HT1080 (cell line): ENCODE results near the gene KLHL29. TPM values are rescaled to one million over a fixed set of nuclear protein-coding genes. Genes with fewer than 3 reads are reported as not detected.
A peak's percentile ranks its signal among the peaks of the same experiment; 100 is the strongest.

ENCODE experiments used
- DNase-seq: peaks from one replicate; pipeline ENCODE4 v3.0.0-alpha.2; 2015; ENCODE audit warnings: low read depth
- total RNA-seq: library from RNA; depleted of rRNA; stranded (reverse); fragments of >200 nt; shearing (Covaris generic); gene quantifications from 2 replicates; pipeline ENCODE4 v1.2.3, GENCODE V29; 2014

The KLHL29 gene
- total RNA-seq, 1 experiment from 2014 or later = 6.8 TPM

DNA sequence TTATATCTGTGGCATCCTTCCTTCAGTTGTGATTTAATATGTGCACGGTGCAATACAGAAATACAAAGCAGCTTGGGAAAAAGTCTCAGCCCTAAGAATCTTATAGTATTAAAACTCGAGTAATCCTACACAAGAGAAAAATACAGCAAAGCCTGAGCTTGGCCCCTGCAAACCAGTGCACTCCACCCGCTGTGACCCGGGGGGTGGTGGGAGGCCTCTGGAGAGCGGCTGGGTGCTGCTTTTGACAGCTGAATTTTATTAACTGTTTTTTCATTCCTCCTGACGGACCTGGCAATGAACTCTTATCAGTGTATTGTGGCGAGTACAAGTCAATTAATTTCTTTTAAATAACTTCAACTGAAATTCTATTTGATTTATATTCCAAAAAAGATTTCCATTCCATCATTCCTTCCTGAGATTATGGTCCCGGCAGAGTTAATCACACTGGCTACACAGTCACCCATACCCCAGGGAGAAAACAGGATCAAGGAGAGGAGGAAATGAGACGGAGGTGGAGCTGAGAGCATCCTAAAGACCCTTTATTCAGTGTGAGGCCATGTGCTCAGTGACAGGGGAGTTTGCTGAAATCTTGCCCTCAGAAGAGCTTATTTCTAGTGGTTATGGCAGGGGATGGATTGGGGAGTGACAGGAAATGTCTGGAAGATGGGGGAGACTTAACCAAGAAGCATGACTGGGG lies 124.8 kb downstream of the KLHL29 start:
- DNase-seq = no peak

DNA sequence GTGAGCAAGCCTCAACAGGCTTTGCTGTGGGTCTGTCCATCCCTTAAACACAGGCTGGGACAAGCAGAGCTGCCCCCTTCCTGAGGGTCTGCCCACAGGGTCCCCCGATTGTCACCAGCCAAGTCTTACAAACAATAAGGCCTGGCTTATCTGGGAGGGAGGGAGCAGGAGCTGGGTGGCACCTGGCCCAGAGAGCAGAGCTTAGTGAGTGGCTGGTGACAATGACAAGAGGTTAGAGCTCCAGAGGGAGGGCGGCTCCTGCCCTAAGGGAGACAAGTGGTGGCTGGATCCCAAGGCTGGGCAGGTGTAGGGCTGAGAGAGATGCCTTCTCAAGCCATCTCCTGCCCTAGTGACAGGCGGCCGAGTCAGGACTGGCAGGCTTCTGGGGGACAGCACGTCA lies 125.5 kb downstream of the KLHL29 start:
- no peak for DNase-seq

DNA sequence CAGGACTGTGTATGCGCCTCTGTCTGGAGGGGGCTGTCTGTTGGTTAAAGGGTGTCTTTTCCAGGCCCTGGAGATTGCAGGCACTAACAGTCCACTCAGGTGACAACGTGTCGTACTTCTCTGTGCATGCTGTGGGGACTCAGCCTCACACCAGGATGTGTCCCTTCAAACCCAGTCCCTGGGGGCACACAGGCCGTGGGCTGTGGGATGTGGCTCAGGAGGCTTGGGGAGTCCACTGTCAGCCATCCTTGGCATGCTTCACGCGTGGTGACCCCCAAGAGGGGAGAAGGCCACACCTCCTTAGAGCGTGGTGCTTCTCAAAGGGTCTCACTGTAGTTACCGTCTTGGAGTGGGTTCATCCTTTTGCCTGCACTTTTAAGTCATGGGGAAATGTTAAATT lies 127.8 kb downstream of the KLHL29 start:
- no peak for DNase-seq

DNA sequence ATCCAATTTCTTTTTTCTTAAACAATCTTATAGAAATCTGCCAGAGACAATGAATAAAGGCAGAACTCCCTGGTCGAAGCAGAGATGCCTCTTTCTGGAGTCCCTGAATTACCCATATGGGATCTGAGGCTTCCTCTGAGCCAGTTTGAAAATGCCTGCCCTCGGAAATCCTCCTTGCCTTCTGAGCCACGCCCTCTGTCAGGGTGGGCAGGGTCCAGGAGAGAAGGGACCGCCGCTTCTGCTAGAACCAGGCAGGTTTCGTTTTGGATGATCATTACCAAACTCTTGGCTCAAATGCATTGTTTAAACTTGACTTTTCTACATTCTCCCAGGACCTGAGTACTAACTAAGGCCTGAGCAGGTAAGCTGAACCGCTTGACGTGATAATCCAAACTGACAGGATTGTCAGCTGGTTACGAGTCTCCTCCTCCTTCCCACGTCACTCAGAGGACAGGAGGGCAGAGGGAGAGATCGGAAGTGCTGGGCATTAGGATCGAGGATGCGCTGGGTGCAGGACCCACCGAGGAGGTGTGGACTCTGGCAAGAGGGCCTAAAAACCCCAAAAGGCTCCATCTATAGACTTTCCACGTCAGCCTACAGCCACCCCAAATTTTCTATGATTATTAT lies 128.4 kb downstream of the KLHL29 start:
- DNase-seq = no peak

DNA sequence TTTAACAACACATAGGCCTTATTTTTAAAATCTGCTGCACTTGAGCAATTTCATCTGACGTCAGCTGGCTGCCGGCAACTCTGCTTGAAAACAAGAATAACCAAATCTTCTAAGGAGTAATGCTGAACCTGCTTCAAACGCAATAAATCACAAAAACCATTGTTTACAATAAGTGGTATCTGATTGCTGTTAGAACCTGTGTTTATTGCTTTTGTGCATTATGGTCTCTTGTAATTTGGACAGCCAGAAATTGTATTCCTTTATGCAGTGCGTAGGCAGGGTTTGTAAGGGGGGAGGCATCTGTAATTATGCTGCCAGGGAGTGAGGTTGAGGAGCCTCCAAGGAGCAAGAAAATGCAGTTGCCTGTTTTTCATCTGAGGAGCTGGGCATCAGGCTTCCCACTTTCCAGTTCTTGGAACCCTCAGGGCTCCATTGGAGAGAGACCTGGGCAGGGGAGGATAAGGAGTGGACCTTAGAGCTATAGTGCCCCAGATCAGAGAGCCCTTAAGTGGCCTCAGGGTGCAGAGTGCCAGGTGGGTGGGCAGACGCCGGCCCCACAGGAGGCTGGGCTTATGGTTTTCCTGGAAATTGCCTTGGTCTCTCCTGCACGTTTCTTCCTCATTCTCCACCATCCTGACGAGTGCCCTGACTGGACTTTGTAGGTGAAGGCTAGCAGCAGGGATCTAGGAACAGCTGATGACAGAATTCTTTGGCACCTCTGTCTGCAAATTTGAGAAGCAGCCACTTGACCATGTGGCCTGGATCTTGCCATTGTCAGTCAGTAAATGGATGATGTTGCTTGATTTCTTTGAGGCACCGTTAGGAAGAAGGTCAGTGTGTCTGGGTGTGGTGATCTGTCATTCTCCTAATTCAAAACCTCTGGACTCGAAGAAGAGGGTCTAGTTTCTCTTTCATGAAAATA lies 129.2 kb downstream of the KLHL29 start:
- DNase-seq = no peak

DNA sequence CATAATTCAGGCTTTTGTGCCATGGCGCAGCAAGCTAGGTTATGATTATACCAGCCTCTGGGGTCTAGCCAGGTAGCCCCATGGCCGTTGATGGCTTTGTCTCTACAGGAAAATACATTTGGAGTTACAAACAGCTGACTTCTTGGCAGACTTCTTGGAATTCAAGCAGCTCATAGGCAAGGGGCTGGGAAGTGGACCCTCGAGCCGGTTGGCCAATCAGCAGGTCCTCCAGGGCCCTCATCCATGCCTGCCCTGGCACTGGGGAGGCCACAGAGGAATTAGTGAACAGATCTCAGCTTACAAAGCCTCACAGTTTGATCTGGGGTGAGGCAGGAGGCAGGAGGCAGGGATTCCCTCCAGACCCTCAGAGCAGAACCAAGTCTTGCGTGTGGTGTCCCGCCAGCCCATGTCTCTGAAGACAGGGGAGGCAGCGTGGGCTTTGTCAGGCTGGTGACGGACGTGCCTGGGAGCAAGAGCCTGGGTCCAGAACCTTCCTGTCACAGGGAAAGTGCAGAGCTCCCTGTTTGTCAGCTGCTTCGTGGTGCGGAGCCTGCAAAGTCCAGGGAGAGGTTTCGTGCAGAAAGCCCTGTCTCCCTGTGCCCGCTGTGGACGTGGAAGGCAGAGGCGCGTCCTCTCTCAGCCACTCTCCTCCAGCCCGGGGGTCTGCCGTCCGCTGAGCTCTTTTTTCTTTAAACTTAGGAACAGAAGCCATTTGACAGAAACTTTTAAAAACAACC lies 131.7 kb downstream of the KLHL29 start:
- DNase-seq = no peak

DNA sequence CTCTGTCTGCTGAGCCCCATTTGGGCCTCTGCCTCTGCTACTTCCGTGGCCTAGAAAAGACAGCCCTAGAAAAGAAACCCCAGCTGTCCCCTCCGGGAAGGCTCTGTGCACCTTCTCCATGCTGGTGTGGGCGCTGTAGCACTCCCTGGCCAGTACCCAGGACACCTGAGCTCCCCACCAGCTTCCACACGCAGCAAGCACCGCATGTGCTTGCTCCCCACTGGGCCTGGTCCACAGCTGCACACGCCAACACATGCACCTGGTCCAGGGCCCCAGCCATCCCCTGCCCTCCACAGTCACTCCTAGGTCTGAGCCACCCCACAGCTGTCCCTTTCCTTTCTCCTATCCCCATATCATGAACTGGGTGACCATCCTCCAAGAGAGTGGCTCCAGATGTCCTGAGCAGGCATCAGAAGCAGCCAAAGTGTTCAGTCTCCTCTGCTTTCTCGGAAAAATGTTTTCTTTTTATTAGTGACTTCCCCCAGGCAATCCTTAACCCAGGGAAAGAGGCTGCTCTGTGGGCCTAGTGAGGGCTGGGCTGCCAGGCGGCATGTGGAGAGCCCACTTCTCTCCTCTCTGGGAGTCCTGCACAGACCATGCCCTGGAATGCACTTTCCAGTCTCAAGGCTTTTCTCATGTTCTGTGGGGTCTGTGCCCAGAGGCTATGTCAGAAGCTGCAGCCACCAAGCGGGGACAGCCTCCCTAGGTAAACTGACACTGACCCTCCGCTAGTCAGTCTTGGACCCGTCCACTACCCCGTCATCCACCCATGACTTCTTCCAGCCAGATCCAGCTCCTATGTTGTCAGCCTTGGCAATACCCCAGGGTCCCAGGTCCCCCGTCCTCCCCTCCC lies 133.7 kb downstream of the KLHL29 start:
- DNase-seq = no peak

DNA sequence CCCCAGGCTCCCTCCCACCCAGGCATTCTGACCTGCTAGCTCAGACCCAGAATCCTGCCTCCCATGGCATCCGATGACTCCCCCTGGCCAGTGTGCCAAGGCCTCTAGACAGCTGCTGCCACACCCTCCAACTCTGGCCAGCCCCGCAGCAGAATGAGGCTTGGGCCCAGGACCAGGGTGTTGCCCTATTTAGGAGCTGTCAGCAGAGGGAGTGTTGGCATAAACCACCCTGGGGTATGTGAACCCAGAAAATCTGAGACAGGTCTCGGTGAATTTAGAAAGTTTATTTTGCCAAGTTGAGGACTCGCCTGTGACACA lies 134.3 kb downstream of the KLHL29 start:
- DNase-seq = no peak

DNA sequence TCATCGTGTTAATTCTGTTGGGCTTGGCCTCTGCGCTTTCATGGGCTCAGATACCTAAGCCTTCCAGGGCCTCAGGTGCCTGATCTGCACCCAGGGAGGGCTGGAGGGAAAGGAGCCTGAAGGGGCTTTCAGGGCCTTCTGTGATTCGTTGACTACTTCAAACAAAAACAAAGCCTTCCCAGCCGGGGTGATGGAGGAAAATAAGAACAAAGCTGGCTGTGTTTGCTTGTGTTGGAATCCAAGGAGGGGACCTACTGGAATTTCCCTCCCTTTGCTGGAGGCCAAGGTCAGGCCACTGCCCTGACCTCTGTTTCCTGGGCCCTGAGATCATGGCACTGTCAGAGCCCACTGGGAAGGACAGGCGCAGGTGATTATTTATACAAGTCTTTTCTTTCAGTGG lies 135.3 kb downstream of the KLHL29 start:
- DNase-seq = no peak

DNA sequence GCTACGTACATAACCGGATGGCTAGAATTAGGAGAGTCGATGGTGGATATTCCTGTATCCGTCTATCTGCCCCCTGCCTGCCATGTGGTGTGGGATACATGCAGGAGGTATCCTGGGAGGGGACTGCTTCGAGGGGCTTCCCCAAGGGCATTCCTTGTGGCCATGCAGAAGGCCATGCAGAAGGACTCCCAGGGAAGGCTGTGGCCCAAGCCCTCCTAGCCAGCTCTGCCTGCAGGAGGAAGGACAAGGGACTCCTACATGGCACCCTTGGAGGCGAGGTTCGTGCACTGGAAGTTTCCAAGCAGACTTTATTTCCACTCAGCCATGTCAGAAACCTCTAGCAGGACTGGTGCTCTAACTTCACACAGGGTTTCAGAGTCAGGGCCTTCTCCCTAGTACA lies 136.1 kb downstream of the KLHL29 start:
- DNase-seq = no peak

DNA sequence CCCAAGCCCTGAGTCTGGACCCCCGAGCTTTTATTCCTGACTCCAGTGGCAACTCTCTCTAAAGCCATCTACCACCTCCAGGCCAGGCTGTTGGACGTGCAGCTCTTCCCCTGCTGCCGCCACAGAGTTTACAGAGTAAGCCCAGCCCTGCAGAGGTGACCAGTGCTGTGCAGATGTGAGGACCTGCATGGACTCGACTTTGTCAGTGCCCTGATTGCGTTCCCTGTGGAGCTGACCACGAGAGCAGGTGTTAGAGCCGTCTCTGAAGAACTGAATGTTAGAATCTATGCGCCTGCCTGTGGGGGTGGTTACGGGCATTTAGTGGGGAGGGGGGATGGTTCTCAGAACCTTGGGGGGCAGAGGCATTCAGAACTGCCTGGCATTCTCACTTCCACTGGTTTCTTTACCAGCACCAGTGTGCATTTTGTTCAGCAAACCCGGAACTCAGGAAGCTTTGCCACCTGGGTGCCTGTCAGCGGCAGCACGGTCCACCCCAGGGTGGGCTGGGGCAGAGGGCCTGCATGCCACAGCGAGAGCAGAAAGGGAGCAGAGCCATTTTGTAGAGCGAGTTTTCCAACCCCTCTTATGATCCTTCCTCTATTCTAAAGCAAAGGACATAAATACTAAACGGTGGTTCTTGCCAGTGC lies 137.9 kb downstream of the KLHL29 start:
- no peak for DNase-seq

DNA sequence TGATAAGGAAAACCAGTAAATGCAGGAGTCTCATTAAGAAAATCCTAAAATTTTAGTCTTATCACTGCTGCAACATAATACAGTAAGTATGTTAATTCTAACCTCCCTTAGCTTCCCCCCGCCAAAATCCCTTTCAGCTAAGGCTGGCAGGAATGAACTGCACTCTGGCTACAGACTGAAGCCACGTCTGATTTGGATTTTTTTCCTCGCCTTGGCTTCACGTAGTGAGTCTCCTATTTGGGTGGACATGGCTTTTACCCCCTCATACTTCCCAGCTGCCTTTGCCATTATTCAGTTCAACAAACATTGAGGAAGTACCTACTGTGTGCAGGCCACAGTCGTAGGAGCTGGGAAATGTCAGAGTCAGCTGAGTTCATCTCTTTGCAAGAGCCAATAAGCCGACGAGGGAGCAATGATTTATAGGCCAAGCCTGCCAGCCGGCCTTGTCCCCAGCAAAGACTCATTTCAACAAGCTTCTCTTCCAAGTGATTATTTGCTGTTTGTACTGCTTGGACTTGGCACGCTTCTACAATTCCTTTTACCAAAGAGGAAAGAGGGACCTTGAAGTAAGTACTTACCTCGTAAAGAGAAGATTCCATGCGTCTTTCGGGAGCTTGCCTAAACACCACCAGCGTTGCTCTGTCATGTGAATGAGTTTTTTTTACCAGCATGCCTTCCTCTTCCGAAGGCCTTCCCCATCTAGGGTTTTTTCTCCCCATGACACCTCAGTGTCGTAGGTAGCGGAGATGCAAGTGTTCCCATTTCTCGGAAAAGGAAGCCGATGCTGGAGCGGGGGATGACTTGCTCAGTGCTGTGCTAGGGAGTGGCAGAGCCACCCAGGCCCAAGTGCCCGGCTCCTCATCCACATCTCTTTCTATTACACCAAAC lies 138.6 kb downstream of the KLHL29 start:
- DNase-seq = no peak

DNA sequence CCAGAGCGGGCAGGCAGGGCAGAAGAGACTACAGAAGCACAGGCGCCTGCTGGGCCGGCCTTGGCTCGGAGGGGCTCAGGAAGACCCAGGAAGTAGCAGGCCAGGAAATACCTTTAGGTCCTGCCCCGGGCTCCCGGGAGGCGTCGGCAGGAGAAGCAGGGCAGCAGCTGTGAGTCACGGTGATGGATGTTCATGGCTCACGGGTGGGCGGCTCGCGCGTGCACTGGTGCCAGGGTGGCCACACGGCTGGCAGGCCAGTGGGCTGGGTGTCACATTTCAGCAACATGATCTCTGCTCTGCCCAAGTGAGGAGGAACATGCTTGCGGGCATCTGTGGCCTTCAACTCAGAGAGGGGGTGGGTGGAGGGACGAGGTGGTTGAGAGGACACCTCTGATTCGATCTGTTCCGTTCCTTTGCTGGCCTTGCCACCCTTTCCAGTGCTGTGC lies 139.3 kb downstream of the KLHL29 start:
- DNase-seq = peak; percentile 70

DNA sequence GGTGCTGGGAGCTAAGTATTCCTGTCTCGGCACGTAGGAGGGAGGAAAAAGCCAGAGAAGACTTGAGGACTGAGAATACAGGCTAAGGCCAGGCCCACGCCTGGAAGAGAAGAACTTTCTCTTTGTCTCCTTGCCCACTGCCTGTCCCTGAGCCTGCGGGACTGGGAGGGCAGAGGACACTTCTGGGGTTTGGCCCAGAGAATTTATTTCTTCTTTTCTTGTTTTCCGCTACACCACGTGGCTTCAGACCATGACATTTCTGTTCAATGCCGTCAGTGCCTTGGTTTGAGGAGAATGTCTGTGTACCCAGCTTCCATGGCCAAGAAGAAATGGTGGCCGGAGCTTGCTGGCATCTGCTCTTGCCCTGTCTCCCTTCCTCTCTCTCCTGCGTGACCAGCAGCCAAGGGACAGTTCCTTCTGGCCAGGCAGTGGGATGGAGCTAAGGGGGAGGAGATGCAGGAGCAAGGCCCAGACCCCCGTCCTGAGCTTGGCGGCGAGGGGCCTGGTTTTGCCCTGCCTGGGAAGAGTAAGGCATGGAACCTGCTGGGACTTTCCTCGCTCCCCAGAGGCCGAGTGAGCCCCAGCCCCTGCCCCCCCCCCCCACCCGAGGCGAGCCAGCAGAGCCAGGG lies 140.3 kb downstream of the KLHL29 start:
- no peak for DNase-seq

DNA sequence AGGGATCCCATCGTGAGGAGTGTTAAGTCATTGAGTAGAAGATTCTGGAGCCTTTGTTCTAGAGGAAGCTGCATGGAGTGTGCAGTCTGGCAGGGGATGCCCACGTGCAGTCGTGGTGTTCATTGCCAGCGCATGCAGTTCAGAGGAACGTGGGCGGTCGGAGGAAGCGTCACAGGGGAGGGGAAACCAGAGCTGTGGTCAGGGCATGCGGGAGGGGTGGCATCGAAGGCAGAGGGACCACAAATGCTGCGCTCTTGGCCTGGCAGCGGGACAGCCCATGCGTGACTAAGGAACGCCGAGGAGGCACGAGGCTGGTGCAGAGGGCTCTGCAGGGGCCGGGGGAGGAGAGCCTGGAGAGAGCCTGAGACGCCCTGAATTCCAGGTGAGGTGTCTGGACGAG lies 141.1 kb downstream of the KLHL29 start:
- DNase-seq = no peak

DNA sequence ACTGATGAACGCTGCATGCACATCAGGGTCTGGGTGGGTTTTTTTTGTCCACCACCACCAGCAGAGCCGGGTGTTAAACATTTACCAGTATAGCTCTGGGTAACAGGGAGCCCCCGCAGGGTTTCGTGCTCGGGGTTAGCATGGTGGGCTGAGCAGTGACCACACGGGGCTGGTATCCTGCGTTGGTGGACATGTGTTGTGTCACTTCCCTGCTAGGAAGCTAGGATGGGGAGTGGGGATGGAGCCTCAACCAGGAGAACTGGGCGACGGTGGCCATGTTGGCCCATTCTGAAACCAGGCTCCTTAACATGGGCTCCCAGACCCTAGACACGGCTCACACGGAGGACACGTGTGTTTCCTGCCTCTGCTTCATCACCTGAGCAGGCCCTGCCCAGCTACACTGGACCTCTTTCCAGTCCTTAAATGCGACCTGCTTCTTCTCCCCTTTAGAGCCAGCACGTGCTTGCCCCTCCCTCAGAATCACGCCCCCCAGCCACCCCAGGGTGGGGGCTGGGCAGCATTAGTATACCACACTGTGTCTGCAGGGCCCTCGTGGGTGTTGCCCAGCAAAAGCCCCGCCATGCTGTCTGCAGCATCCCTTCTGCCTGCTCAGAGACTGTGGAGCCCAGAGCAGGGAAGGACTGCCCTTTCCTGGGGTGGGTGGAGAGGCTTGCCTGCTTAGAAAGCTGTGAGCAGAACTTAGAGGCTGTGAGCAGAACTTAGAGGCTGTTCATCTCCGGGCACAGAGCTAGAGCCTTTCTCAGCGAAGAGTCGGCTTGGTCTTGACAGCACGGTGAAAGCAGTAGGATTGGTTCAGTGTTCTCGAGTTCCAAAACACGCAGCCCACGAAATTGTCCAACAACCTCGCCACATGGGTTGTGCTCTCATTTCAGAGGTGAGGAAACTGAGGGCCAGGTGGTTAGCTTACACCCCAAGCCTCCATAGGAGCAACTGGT lies 142.1 kb downstream of the KLHL29 start:
- DNase-seq = no peak

DNA sequence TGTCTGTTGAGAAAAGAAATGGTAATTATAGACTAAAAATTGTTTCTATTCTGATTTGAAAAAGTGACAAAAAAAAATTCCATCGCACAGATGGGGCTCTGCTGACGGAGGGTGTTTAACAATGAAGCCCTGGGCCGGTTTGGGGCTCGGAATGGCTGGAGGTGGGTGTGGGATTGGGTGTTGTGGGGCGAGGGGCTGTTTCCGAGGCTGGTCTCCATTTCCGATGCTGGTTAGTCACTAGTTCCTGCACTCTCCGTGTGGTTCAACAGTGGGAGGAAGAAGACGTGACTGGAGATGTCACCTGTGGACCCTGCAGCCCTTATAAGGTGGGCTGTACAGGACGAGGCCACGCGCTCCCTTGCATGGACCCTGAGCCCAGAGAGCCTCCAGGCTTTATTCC lies 143.2 kb downstream of the KLHL29 start:
- no peak for DNase-seq

DNA sequence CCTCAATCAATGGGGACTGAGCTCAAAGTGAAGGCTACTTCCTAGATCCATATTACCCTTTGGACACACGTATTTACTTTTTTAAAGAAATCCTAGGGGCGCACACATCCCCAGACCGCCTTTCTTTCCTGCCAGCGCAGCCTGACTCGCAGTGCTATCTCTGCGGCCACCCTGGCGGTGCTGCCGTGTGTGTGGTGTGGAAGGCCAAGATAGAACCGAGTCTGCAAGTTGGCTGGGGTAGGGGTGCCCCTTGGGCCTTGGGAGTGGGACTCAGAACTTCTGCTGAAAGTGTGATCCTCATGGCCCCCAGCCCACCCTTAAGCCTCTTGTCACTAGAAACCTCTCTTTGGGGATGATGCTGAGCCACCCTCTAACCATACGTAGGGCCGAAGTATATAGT lies 143.7 kb downstream of the KLHL29 start:
- DNase-seq = no peak
